Loucy (cell line): Measurements from ENCODE around the gene CDH22.

ENCODE experiments used
- CTCF ChIP-seq: fragments of 200-600 bp; sonication (generic); conservative IDR thresholded peaks from 2 replicates; pipeline ENCODE4 v1.5.1; 2014; ENCODE audit warnings: mild to moderate bottlenecking, antibody characterized with exemption, low read length
- EZH2phosphoT487 ChIP-seq: fragments of 200-600 bp; IDR thresholded peaks from 2 replicates; pipeline ENCODE4 v1.6.1; 2018; ENCODE audit warnings: antibody characterized with exemption, mild to moderate bottlenecking, moderate library complexity, borderline replicate concordance

GRCh38 chr20:46265539-46265938, 42.8 kb downstream of the CDH22 start:
- TF ChIP-seq CTCF: no peak
- TF ChIP-seq EZH2phosphoT487: no peak
